H4 (cell line): ENCODE measurements around the gene TMEM39B. TPM values are rescaled to one million over a fixed set of nuclear protein-coding genes. Genes with fewer than 3 reads are reported as not detected.
"Not testable (repeated sequence)": the region's sequence is repeated elsewhere in the genome, so short reads cannot be mapped to it uniquely, and the experiment has no call there.

Source experiments
- DNase-seq: peaks from one replicate; pipeline ENCODE4 v3.0.0-alpha.2; 2015; ENCODE audit warnings: low spot score
- total RNA-seq: library from RNA; depleted of rRNA; stranded (reverse); fragments of >200 nt; shearing (Covaris generic); gene quantifications from 2 replicates; pipeline ENCODE4 v1.2.3, GENCODE V29; 2014

The TMEM39B gene
- total RNA-seq, 1 experiment from 2014 or later, result 10.2 TPM

DNA sequence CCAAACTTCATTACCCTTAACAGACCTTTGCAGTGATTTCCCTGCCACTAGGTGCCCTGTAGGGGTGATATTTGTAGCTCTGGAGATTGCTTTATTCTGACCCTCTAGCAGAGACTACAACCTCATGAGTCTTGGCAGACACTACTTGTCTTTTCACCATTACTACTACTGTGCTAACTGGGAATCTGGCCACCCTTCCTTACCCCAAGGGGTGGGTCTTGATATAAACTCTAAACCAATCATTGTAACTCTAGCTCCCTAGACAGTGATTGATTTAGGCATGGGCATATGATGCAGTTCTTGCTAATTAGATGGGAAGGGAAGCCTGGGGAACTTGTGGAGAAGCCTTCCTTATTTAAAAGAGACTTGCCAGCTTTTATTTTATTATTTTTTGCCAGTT is 39.0 kb downstream of the TMEM39B start:
- DNase-seq, result no peak

DNA sequence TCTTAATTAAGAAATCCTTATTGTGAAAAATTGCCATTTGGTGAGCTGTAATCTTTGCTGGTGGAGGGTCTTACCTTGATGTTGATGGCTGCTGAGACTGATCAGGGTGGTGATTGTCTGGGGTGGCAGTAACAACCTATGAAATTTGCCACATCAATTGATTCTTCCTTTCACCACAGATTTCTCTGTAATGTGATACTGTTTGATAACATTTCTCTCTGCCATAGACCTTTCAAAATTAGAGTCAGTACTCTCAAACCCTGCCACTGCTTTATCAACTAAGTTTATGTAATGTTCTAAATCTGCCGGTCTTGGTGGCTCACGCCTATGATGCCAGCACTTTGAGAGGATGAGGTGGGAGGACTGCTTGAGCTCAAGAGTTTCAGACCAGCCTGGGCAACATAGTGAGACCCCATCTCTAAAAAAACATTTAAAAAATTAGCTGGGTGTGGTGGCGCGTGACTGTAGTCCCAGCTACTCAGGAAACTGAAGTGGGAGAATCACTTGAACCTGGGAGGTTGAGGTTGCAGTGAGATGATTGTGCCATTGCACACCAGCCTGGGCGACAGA is 40.2 kb downstream of the TMEM39B start:
- DNase-seq, result no peak

DNA sequence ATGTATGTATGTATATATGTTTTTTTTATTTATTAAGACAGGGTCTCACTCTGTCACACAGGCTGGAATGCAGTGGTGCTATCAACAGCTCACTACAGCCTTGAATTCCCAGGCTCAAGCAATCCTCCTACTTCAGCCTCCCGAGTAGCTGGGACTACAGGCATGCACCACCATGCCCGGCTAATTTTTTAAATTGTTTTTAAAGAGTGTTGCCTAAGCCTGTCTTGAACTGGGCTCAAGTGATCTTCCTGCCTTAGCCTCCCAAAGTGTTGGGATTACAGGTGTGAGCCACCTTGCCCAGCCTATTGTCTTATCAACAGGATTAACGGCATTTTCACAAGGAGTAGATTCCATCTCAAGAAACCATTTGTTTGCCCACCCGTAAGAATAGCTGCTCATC is 40.7 kb downstream of the TMEM39B start:
- DNase-seq, result not testable (repeated sequence)

DNA sequence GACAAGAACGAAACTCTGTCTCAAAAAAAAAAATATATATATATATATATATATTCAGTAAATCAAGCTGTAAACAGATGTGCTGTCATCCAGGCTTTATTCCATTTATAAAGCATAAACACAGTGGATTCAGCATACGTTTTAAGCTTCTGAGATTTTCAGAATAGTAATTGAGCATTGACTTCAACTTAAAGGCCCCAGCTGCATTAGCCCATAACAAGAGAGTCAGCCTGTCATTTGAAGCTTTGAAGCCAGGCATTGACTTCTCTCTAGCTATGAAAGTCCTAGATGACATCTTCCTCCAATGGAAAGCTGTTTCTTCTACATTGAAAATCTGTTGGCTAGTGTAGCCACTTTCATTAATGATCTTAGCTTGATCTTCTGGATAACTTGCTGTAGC is 41.7 kb downstream of the TMEM39B start:
- DNase-seq, result no peak

DNA sequence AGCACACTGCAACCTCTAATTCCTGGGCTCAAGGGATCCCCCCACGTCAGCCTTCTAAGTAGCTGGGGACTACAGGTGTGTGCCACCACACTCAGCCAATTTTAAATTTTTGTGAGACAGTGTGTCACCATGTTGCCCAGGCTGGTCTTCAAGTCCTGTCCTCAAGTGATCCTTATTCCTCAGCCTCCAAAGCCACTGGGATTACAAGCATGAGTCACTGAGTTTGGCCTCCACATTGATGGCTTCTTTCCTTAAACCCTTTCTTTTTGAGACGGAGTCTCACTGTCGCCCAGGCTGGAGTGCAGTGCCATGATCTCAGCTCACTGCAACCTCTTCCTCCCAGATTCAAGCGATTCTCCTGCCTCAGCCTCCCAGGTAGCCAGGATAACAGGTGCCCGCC is 42.8 kb downstream of the TMEM39B start:
- DNase-seq, result no peak

DNA sequence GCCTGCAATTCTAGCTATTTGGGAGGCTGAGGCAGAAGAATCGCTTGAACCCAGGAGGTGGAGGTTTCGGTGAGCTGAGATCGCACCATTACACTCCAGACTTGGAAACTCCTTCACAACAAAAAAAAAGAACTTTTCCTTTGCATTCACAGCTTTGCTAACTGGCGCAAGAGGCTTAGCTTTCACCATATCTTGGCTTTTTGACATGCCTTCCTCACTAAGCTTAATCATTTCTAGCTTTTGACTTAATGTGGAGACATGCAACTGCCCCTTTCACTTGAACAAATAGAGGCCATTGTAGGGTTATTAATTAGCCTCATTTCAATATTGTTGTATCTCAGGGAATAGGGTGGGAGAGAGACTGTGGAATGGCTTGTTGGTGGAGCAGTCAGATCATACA is 43.8 kb downstream of the TMEM39B start:
- DNase-seq, result no peak

DNA sequence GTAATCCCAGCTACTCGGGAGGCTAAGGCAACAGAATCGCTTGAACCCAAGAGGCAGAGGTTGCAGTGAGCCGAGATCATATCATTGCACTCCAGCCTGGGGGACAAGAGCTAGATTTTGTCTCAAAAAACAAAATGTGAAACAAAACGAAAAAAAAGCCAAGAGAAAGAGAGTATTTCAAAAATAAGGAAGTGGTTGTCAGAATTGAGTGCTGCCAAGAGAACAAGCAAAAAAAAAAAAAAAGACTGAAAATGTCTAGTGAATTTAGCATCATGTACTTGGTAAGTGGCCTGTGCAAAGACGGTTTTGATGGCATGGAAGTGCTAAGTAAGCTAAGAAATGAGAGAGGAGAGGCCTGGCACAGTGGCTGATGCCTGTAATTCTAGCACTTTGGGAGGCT is 49.4 kb downstream of the TMEM39B start:
- DNase-seq, result no peak

DNA sequence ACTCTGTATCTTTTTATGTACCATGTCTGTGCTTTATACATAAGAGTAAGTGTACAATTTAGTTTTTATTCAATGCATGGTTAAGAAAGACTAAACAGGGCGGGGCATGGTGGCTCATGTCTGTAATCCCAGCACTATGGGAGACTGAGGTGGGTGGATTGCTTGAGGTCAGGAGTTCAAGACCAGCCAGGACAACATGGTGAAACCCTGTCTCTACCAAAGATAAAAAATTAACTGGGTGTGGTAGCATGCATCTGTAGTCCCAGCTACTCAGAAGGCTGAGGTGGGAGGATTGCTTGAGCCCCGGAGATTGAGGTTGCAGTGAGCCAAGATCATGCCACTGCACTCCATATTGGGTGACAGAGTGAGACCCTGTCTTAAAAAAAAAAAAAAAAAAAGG is 50.6 kb downstream of the TMEM39B start:
- not testable (repeated sequence) for DNase-seq

DNA sequence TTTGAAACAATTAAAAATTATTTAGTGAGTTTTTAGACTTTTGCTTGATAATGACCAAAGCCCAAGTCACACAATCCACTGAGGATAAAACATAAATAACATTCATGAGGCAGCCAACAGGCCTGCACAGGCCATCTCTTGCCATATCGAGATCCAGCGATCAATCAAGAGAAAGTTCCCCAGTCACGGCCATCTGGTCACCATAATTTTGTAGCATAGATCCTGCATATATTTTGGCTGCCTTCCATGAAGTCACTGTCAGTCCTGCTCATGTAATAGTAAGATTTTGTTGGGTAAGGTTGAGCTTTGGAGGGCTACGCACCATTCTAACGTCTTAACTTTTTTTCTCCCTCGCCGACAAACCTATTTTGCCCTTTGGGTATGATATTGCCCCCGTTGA is 52.6 kb downstream of the TMEM39B start:
- no peak for DNase-seq

DNA sequence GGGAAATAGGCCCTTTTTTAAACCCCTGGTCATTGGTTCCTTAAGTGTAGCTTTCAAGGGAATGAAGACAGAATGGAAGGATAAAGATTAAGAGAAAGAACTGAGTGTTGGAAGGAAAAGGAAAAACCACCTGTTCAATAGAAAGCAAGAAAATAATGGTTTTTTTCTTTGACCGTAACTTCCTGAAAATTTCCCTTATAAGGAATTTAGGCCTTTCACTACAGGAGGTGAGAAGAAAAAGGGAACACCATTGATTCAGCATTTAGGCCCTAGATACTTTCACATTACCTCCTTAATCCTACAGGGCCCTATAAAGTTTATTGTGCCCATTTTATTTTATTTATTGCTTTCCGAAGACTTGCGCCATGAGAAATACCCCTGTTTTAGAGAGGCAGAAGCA is 54.0 kb downstream of the TMEM39B start:
- DNase-seq, result no peak

DNA sequence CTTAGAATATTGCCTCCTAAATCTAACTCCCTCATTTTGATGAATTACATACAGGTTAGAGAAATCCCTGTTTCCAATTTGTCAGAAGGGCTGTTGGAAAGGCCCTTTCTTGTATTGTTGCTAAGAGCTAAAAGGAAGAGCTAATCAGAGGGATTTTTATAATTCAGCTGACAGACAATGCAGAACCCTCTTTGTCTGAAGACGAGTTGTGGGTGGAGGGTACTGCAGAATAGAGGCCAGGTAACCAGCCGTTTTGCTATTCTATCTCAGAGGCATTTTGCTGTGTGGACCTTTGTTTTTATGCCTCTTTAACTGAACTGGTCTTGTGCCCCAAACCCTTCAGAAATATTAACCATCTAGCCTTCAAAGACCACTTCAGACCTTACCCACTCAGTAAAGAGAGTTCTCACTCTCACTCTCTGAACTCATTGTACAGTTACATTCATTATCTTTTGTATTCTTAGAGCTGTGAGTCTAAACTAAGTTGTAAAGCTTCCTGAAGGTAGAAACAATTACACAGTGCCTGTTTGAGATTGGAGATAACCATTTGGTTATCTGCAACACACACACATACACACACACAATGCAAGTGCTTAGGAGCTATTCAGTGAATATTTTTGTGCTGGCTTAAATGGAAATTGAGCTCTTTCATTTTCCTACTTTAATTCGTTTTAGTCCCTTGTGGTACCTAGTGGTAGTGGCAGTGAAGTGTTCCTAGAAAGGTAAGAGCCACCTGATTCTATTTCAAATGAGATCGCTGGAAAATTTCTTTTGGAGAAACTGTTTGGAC is 54.9 kb downstream of the TMEM39B start:
- no peak for DNase-seq

DNA sequence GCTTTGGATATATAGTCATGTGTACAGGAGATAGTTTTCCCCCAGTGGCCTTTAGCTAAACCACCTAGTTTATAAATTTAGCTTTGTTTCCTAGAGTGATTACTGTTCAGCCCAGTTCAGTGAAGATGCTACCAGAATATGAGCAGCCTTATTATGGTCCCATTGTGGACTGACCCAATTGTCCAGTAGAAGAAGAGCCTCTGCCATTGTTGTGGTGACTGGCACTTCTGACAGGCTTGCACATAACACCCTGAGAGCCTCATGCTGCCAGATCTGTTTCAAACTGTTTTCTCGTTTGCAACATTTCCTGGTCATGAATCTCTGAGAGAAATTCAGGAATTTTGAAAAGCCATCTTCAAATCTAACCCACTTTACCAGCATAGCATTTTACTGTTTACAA is 55.7 kb downstream of the TMEM39B start:
- no peak for DNase-seq

DNA sequence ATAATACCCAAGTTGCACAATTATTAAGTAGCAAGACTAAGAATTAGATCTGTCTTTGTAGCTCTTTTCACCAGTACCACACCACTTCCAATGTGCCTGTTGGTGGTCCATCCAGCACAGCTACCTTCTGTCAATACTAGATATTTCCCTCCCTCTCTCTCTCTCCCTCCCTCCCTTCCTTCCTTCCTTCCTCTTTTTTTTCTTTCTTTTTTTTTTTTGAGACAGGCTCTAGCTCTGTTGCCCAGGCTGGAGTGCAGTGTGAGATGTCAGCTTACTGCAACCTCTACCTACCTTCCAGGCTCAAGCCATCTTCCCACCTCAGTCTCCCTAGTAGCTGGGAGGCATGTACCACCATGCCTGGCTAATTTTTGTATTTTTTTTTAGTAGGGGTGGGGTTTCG is 56.2 kb downstream of the TMEM39B start:
- DNase-seq, result no peak

DNA sequence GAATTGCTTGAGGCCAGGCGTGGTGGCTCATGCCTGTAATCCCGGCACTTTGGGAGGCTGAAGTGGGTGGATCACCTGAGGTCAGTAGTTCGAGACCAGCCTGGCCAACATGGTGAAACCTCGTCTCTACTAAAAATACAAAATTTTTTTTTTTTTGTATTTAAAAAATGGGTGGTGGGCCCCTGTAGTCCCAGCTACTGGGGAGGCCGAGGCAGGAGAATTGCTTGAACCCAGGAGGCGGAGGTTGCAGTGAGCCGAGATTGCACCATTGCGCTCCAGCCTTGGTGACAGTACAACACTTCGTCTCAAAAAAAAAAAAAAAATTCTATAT is 61.2 kb downstream of the TMEM39B start:
- not testable (repeated sequence) for DNase-seq

DNA sequence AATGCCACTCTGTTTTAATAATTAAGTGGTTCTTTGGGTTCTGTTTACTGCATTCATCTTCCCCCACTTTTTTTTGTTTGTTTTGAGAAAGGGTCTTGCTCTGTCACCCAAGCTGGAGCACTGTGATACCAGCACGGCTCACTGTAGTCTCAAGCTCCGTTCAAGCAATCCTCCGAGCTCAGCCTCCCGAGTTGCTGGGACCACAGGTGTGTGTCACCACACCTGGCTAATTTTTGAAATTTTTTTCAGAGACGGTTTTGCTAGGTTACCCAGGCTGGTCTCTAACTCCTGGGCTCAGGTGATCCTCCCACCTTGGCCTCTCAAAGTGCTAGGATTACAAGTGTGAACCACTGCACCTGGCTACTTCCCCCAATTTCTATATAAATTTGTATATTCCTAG is 64.4 kb downstream of the TMEM39B start:
- no peak for DNase-seq

DNA sequence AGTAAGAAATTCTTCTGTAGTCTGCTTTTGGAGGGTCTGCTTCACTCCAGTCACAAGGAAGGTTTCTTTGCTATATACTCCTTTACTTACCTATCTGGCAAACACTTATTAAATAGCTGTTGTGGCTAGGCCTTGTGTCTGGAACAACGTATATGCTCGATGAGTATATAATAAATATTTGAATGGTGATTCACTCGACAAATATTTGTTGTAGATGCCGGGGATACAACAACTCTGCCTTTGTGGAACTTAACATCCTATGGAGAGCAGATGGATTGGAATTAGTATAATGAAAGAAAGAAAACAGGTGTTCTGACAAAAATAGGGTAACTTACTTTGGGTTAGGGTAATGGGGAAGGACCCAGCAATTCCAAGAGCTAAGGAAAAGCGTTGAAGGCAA is 66.2 kb downstream of the TMEM39B start:
- no peak for DNase-seq

DNA sequence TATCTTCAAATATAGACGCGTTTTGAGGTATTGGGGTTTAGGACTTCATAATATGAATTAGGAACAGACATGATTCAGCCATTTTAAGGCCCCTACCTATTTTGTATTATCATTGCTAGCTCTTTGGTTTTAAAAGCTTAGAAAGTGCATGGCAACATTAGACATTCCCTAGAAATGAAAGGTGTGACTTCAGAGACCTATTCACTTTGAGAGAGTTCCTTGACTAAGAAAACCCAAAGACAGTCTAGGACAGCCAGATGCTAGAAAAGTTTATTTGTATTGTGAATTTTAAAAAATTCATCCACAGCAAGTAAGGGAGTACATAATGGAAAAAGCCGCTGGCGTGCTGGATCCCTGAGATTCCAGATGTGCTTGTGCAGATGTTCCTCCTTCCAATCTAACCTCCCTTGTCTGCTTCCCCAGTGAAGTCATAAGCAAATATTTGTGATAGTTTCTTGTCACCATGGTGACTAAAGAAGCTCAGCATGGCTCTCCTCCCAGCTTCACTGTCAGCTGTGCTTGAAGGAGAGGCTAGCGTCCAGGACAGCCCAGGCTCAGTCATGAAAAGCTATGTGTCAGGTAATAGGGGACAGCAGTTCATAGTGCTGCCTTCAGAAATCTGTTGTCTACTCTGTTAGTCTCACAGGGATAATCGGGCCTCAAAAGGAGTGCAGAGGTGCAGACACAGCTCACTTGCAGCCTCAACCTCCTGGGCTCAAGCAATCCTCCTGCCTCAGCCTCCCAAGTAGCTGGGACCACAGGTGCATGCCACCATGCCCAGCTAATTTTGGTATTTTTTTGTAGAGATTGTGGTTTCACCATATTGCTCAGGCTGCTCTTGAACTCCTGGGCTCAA is 69.9 kb downstream of the TMEM39B start:
- no peak for DNase-seq

DNA sequence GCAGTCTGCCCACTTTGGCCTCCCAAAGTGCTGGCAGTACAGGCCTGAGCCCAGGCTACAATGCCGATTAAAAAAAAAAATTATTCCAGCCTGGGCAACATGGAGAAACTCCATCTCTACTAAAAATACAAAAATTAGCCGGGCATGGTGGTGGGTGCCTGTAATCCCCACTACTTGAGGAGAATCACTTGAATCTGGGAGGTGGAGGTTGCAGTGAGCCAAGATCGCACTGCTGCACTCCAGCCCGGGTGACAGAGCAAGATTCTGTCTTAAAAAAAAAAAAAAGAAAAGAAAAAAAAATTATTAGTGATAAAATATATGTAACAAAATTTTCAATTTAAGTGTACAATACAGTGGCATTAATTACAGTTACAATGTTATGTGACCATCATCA is 70.6 kb downstream of the TMEM39B start:
- not testable (repeated sequence) for DNase-seq

DNA sequence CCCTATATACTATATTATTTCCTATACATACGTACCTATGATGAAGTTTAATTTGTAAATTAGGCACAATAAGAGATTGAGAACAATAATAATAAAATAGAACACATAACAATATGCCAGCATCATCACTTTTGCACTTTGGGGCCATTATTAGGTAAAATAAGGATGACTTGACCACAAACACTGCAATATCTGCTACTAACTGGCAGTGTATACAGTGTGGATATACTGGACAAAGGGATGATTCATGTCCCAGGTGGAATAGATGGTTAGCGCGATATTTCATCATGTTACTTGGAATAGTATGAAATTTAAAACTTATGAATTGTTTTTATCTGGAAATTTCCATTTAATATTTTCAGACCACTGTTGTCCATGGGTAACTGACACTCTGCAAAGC is 71.3 kb downstream of the TMEM39B start:
- DNase-seq, result no peak

DNA sequence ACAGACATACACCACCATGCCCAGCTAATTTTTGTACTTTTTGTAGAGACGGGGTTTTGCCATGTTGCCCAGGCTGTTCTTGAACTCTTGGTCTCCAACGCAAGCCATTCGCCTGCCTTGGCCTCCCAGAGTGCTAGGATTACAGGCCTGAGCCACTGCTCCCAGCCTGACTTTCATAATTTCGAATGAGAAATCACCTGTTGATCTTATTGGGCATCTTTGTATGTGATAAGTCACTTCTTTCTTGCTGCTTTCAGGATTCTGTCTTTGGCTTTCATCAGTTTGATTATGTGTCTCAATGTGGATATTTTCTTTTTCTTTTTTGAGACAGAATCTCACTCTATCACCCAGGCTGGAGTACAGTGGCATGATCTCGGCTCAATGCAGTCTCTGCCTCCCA is 75.1 kb downstream of the TMEM39B start:
- not testable (repeated sequence) for DNase-seq

DNA sequence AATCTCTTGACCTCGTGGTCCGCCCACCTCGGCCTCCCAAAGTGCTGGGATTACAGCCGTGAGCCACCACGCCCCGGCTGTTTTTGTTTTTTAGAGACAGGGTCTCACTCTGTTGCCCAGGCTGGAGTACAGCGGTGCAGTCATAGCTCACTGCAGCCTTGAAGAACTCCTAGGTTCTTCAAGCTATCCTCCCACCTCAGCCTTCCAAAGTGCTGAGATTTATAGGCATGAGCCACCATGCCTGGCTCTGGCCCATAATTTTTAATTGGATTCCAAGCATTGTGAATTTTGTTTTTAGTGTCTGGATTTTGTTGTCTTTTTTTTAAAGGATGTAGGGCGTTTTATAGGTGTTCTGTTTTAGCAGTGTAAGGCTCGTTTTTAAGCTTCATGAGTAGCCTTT is 78.1 kb downstream of the TMEM39B start:
- no peak for DNase-seq

DNA sequence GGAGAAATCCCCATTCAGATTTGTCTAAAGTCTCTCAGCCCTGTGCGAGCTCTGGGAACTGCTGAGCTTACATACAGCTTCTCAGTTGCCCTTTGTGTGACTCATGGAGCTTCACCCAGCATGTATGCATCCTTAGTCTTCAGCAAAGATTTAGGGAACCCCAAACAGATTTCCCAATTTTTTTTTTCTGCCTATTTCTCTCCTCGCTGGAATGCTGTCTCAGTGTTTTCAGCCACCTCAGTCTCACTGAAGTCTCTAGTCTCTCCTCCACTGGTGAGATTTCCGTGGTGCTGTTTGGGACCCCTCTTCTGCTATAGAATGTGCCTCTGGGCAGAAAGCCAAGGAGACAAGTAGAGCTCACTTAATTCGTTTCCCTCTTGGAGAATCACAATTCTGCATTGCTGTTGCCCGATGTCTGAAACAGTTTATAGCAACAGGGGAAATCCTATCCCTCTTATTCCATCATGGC is 78.6 kb downstream of the TMEM39B start:
- no peak for DNase-seq
